ENCODE measurements around the gene KDM1A. TPM values are rescaled to one million over a fixed set of nuclear protein-coding genes. Genes with fewer than 3 reads are reported as not detected.

Gene KDM1A
- total and polyA plus RNA-seq, 10 of the 15 experiments (the other 5 are each of a cell fraction or from before 2014, with no cell fraction given), result 39.2 to 118 (median 98.9) TPM

GRCh38 chr1:23124259-23125026 lies 105.2 kb downstream of the KDM1A start:
- CTCF ChIA-PET, result interaction anchor here (1.2 to 2.4 kb wide), 4 partner anchors 16 to 59 kb away, joined by 3 to 9 read pairs (median 4); no protein-coding TSS in a partner anchor
- peak; percentile 58 for ATAC-seq
- H3K4me2 ChIP-seq (ENCODE audit: control insufficient read depth, insufficient read depth), result peak overlapping the region; percentile 4; the same call in 1 of the 2 replicates
- peak overlapping the region; percentile 42 for H3K27ac ChIP-seq (ENCODE audit: control insufficient read depth, insufficient read depth)
- FAIRE-seq, result no peak
- H3K9me3 ChIP-seq (replicated peaks; ENCODE audit: control insufficient read depth, insufficient read depth, low read length), result no peaks in the 10 kb centered on the region
- no peaks in the 10 kb centered on the region for H4K20me1 ChIP-seq (ENCODE audit: control insufficient read depth, insufficient read depth)
- BruUV-seq (replicated peaks), result no TSS peak
- no peak overlapping the region for H2AFZ ChIP-seq (ENCODE audit: control insufficient read depth, low read depth, low read length)
- H3K9ac ChIP-seq (ENCODE audit: control insufficient read depth, insufficient read depth, low read length), result no peak overlapping the region
- DNase-seq (ENCODE audit: low read depth, low spot score), result no peak
- intact Hi-C loops (cut with micrococcal nuclease; ENCODE audit: unreplicated experiment), result no loop called here
- in situ Hi-C loops (cut with MboI), result no loop called here
- 53% methylated on average over 4 of the region's 4 CpGs for WGBS (ENCODE audit: insufficient coverage, insufficient replicate concordance, low lambda C conversion rate, missing lambda C conversion rate)
- H3K4me1 ChIP-seq (ENCODE audit: control insufficient read depth, insufficient read depth, low read length), result peaks cover 23% of the 10 kb centered on the region
- no peaks in the 10 kb centered on the region for H3K36me3 ChIP-seq (ENCODE audit: control insufficient read depth in 2 of 2, insufficient read depth in 2 of 2, low read length in 1 of 2)
- SMC1A ChIA-PET (ENCODE audit: uncharacterized antibody, unreplicated experiment), result interaction anchor here (0.6 to 17.6 kb wide), 8 partner anchors 9 to 1651 kb away, joined by 3 to 188 read pairs (median 4); no protein-coding TSS in a partner anchor
- H3K79me2 ChIP-seq (ENCODE audit: control insufficient read depth, insufficient read depth, low read length), result peaks cover 14% of the 10 kb centered on the region
- RAD21 ChIA-PET (ENCODE audit: unreplicated experiment), result interaction anchor here (0.7 to 1.1 kb wide), 3 partner anchors 10 to 45 kb away, joined by 3 to 4 read pairs (median 3); no protein-coding TSS in a partner anchor
- POLR2A ChIA-PET, result interaction anchor here (1.0 to 1.3 kb wide), 2 partner anchors 14 to 31 kb away, joined by 3 read pairs; no protein-coding TSS in a partner anchor
- H3K27me3 ChIP-seq (replicated peaks in 1 of 2; ENCODE audit: control insufficient read depth in 2 of 2, insufficient read depth in 2 of 2, low read length in 1 of 2), result no peaks in the 10 kb centered on the region
- H3K4me3 ChIP-seq, result no peak overlapping the region
- TF ChIP-seq EGR1 (IDR thresholded peaks at IDR 0.05; ENCODE audit: borderline replicate concordance in 1 of 2, low read depth in 2 of 2, low read length in 2 of 2) (no peak), USF1 (IDR thresholded peaks at IDR 0.05; ENCODE audit: borderline replicate concordance, extremely low read length, insufficient read depth, low read depth, low read length) (no peak), NKRF (conservative IDR thresholded peaks at IDR 0.05) (no peak), E2F4 (IDR thresholded peaks at IDR 0.05; ENCODE audit: low read depth, low read length) (no peak), SUPT20H (IDR thresholded peaks at IDR 0.05; ENCODE audit: borderline replicate concordance, control insufficient read depth, low read depth, low read length) (no peak), BMI1 (IDR thresholded peaks at IDR 0.05; ENCODE audit: borderline replicate concordance) (no peak), MEF2B (IDR thresholded peaks at IDR 0.05; ENCODE audit: partially characterized antibody, poor library complexity, severe bottlenecking) (no peak), ZNF592 (IDR thresholded peaks at IDR 0.05) (no peak), MYC (IDR thresholded peaks at IDR 0.05; ENCODE audit: insufficient read depth, insufficient read length, insufficient replicate concordance, low read length, severe bottlenecking) (no peak)

Measured in GM12878 (cell line).